Measurements from ENCODE around the gene PTPRM.

Gene PTPRM

DNA sequence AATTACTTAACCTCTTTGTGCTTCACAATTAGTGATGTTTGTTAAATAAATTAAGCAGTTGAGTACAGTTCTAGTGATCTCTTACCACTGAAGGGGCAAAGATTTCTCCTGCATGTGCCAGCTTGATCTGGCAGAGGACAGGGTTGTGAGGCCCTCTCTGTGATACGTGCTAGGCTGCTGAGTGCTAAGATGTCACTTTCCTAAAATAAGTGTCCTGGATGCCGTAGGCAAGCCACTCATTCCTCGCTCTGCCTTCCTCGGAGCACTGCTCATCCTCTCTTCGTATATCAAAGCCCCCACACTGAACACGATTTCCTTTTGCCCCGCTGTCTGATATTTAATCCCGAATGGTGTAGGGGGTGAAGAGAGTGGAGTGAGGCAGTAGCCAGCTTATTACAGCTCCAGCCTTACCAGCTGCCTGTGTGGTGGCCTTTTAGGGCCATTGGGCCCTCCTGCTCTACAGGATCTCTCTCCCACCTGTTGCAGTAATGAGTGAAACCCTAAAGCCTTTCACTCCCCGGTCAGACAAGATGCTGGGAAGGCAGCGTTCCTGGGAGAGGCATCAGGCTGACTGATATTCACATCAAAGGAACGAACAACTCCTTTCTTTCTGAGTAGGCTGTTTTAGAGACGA lies 40.5 kb downstream of the PTPRM start:
- H3K9ac ChIP-seq (ENCODE audit: insufficient read length, low read depth) = no peak overlapping the region
- peaks cover 7% of the 10 kb centered on the region for H3K4me1 ChIP-seq (ENCODE audit: insufficient read depth, insufficient read length)
- H3K9me3 ChIP-seq (ENCODE audit: insufficient read depth, low read length) = no peaks in the 10 kb centered on the region
- H3K4me3 ChIP-seq (ENCODE audit: insufficient read length, low read depth) = no peak overlapping the region
- H3K36me3 ChIP-seq (ENCODE audit: insufficient read depth, insufficient read length, low read length) = no peaks in the 10 kb centered on the region
- TF ChIP-seq YY1 (IDR thresholded peaks at IDR 0.05; ENCODE audit: insufficient read depth, insufficient read length) (no peak), SUZ12 (IDR thresholded peaks at IDR 0.05; ENCODE audit: extremely low read depth, insufficient read depth, insufficient read length) (no peak), ZNF274 (IDR thresholded peaks at IDR 0.05; ENCODE audit: low read depth, low read length) (no peak)
- DNase-seq (ENCODE audit: low read depth, low spot score) = no peak
- no peaks in the 10 kb centered on the region for H3K27me3 ChIP-seq (ENCODE audit: insufficient read depth, insufficient read length)

DNA sequence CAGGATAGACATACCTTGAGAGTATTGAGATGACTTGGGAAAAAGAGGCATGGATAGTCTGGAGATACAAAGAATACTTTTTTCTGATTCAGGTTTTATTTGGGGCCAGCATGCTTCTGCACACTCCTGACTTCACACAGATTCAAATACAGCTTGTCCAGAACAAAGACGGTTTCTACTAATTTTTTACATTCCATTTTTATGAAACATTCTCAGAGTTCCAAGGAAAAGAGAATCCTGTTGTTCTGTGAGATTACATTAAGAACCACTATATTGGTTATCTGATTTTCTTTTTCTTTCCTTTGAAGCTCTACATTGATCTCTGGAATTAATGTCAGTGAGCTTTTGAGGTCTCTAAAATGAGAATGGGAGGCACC lies 41.0 kb downstream of the PTPRM start:
- no peaks in the 10 kb centered on the region for H3K27me3 ChIP-seq (ENCODE audit: insufficient read depth, insufficient read length)
- no peak overlapping the region for H3K4me3 ChIP-seq (ENCODE audit: insufficient read length, low read depth)
- no peak overlapping the region for H3K9ac ChIP-seq (ENCODE audit: insufficient read length, low read depth)
- TF ChIP-seq SUZ12 (IDR thresholded peaks at IDR 0.05; ENCODE audit: extremely low read depth, insufficient read depth, insufficient read length) (no peak), ZNF274 (IDR thresholded peaks at IDR 0.05; ENCODE audit: low read depth, low read length) (no peak)
- H3K4me1 ChIP-seq (ENCODE audit: insufficient read depth, insufficient read length) = peaks cover 7% of the 10 kb centered on the region
- DNase-seq (ENCODE audit: low read depth, low spot score) = no peak
- no peaks in the 10 kb centered on the region for H3K36me3 ChIP-seq (ENCODE audit: insufficient read depth, insufficient read length, low read length)
- H3K9me3 ChIP-seq (ENCODE audit: insufficient read depth, low read length) = no peaks in the 10 kb centered on the region

- peaks cover 3% of the 10 kb centered on the region for H3K4me1 ChIP-seq (ENCODE audit: insufficient read depth, insufficient read length)
- H3K27me3 ChIP-seq (ENCODE audit: insufficient read depth, insufficient read length) = no peaks in the 10 kb centered on the region
- no peaks in the 10 kb centered on the region for H3K36me3 ChIP-seq (ENCODE audit: insufficient read depth, insufficient read length, low read length)
- no peaks in the 10 kb centered on the region for H3K9me3 ChIP-seq (ENCODE audit: insufficient read depth, low read length)
- DNase-seq (ENCODE audit: low read depth, low spot score) = no peak
- no peak overlapping the region for H3K9ac ChIP-seq (ENCODE audit: insufficient read length, low read depth)
- TF ChIP-seq SUZ12 (IDR thresholded peaks at IDR 0.05; ENCODE audit: extremely low read depth, insufficient read depth, insufficient read length) = no peak
- TF ChIP-seq YY1 (IDR thresholded peaks at IDR 0.05; ENCODE audit: insufficient read depth, insufficient read length) = no peak
- TF ChIP-seq ZNF274 (IDR thresholded peaks at IDR 0.05; ENCODE audit: low read depth, low read length) = no peak
- no peak overlapping the region for H3K4me3 ChIP-seq (ENCODE audit: insufficient read length, low read depth)
These were observed 41.7 kb downstream of the PTPRM start for GRCh38 chr18:7608781-7609201.

DNA sequence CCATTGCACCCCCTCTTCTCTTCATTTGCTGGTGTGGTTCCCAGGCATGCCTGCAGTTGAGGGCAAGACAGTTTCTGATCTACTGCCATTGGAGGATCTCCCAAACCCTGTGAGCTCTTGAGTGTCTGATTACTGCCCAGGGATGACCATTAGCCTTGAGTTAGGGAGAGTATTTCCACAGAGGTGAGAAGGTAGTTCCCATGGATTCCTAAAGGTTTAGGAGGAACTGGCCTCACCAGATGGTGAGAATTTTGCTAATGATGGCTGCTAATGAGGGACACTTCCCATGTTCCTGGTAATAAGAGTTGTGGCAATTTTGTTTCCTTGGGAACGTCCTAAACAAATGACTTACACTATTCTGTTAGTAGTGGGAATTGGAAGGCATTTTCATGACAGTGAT lies 42.5 kb downstream of the PTPRM start:
- no peak overlapping the region for H3K4me3 ChIP-seq (ENCODE audit: insufficient read length, low read depth)
- no peak overlapping the region for H3K9ac ChIP-seq (ENCODE audit: insufficient read length, low read depth)
- no peaks in the 10 kb centered on the region for H3K9me3 ChIP-seq (ENCODE audit: insufficient read depth, low read length)
- H3K27me3 ChIP-seq (ENCODE audit: insufficient read depth, insufficient read length) = no peaks in the 10 kb centered on the region
- peaks cover 3% of the 10 kb centered on the region for H3K4me1 ChIP-seq (ENCODE audit: insufficient read depth, insufficient read length)
- no peaks in the 10 kb centered on the region for H3K36me3 ChIP-seq (ENCODE audit: insufficient read depth, insufficient read length, low read length)
- TF ChIP-seq YY1 (IDR thresholded peaks at IDR 0.05; ENCODE audit: insufficient read depth, insufficient read length) (no peak), SUZ12 (IDR thresholded peaks at IDR 0.05; ENCODE audit: extremely low read depth, insufficient read depth, insufficient read length) (no peak), ZNF274 (IDR thresholded peaks at IDR 0.05; ENCODE audit: low read depth, low read length) (no peak)
- no peak for DNase-seq (ENCODE audit: low read depth, low spot score)

DNA sequence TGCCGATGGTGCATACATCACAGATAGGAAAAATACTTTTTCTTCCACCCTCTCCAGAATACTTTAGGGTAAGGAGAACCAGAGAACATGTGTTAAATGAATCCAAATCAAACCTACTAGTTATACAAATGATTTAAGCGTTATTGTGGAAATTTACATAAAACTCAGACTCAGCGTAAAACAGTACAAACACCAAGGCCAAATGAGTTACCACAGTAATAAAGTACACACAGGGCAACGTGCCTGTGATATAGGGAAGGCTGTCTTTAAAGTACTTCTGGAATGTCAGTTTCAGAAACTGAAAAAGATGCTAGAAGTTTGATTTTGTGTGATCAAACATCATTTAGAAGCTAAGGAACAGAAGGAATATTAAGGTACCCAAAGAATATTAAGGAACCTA lies 46.9 kb downstream of the PTPRM start:
- Histone ChIP-seq H3K4me1 (ENCODE audit: insufficient read depth, insufficient read length) (no peaks in the 10 kb centered on the region), H3K9ac (ENCODE audit: insufficient read length, low read depth) (no peak overlapping the region), H3K9me3 (ENCODE audit: insufficient read depth, low read length) (no peaks in the 10 kb centered on the region), H3K36me3 (ENCODE audit: insufficient read depth, insufficient read length, low read length) (no peaks in the 10 kb centered on the region), H3K4me3 (ENCODE audit: insufficient read length, low read depth) (no peak overlapping the region), H3K27me3 (ENCODE audit: insufficient read depth, insufficient read length) (no peaks in the 10 kb centered on the region)
- TF ChIP-seq SUZ12 (IDR thresholded peaks at IDR 0.05; ENCODE audit: extremely low read depth, insufficient read depth, insufficient read length) (no peak), YY1 (IDR thresholded peaks at IDR 0.05; ENCODE audit: insufficient read depth, insufficient read length) (no peak), ZNF274 (IDR thresholded peaks at IDR 0.05; ENCODE audit: low read depth, low read length) (no peak)
- no peak for DNase-seq (ENCODE audit: low read depth, low spot score)

DNA sequence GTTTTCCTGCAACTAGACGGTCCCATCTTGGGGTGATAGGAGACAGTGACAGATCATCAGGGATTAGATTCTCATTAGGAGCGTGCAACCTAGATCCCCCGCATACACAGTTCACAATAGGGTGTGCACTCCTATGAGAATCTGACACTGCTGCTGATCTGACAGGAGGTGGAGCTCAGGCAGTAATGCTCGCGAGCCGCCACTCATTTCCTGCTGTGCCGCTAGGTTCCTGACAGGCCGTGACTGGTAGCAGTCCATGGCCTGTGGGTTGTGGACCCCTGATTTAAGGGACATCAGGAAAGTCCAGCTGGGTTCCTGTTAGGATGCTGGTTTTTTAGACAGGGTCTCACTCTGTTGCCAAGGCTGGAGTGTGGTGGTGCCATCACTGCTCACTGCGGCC lies 48.7 kb downstream of the PTPRM start:
- Histone ChIP-seq H3K4me1 (ENCODE audit: insufficient read depth, insufficient read length) (no peaks in the 10 kb centered on the region), H3K9ac (ENCODE audit: insufficient read length, low read depth) (no peak overlapping the region), H3K27me3 (ENCODE audit: insufficient read depth, insufficient read length) (no peaks in the 10 kb centered on the region), H3K4me3 (ENCODE audit: insufficient read length, low read depth) (no peak overlapping the region), H3K36me3 (ENCODE audit: insufficient read depth, insufficient read length, low read length) (no peaks in the 10 kb centered on the region), H3K9me3 (ENCODE audit: insufficient read depth, low read length) (no peaks in the 10 kb centered on the region)
- no peak for DNase-seq (ENCODE audit: low read depth, low spot score)
- TF ChIP-seq YY1 (IDR thresholded peaks at IDR 0.05; ENCODE audit: insufficient read depth, insufficient read length) = no peak

DNA sequence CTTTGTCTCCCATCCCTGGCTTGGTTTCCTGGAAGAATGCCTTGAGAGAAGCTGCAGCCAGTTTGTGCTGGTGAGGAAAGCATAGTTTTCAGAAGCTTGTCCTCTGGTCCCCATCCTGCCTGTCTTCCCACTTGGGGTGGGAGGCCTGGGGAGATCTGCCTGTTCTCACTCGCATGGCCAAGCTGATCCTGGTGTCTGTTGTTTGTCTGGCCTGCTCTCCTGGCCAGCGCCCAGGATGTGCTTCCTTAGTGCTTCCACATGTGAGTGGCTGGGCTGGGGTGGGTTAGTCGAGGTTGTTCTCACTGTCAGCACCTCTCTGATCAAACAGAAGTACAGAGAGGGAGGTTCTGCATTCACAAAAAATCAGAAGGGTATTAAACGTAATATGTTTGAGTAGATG lies 49.5 kb downstream of the PTPRM start:
- TF ChIP-seq YY1 (IDR thresholded peaks at IDR 0.05; ENCODE audit: insufficient read depth, insufficient read length) (no peak), ZNF274 (IDR thresholded peaks at IDR 0.05; ENCODE audit: low read depth, low read length) (no peak), SUZ12 (IDR thresholded peaks at IDR 0.05; ENCODE audit: extremely low read depth, insufficient read depth, insufficient read length) (no peak)

More for the DNA sequence above, 49.5 kb downstream of the PTPRM start:
- H3K36me3 ChIP-seq (ENCODE audit: insufficient read depth, insufficient read length, low read length) = no peaks in the 10 kb centered on the region
- H3K9ac ChIP-seq (ENCODE audit: insufficient read length, low read depth) = no peak overlapping the region
- no peak overlapping the region for H3K4me3 ChIP-seq (ENCODE audit: insufficient read length, low read depth)
- H3K4me1 ChIP-seq (ENCODE audit: insufficient read depth, insufficient read length) = no peaks in the 10 kb centered on the region
- no peak for DNase-seq (ENCODE audit: low read depth, low spot score)
- no peaks in the 10 kb centered on the region for H3K27me3 ChIP-seq (ENCODE audit: insufficient read depth, insufficient read length)
- H3K9me3 ChIP-seq (ENCODE audit: insufficient read depth, low read length) = no peaks in the 10 kb centered on the region
